Measurements from ENCODE around the gene ARSG.

Gene ARSG

GRCh38 chr17:68291836-68292688 lies 767 bp downstream of the ARSG start (continued):
- TF ChIP-seq ZNF239 (tag by site-specific recombination; IDR thresholded peaks at IDR 0.05) (no peak), KLF10 (tag by site-specific recombination; IDR thresholded peaks at IDR 0.05) (peak; percentile 46; the same call in 1 of the 2 replicates), ZNF501 (tag by site-specific recombination; IDR thresholded peaks at IDR 0.05) (no peak; the same call in none of the 2 replicates), ZSCAN23 (tag by site-specific recombination; IDR thresholded peaks at IDR 0.05) (no peak), KLF1 (tag by site-specific recombination; IDR thresholded peaks at IDR 0.05) (0 out of 2 replicates have a peak, but pooled peaks have one; percentile 44), YY2 (tag by site-specific recombination; IDR thresholded peaks at IDR 0.05) (no peak), ZBTB6 (tag by site-specific recombination; IDR thresholded peaks at IDR 0.05) (no peak), ZNF658 (tag by site-specific recombination; IDR thresholded peaks at IDR 0.05) (no peak), ZNF394 (tag by site-specific recombination; IDR thresholded peaks at IDR 0.05; ENCODE audit: borderline replicate concordance) (peak; percentile 46; the same call in 1 of the 2 replicates), ZNF324 (tag by site-specific recombination; IDR thresholded peaks at IDR 0.05) (peak; percentile 75; the same call in 1 of the 2 replicates), ZNF837 (tag by site-specific recombination; IDR thresholded peaks at IDR 0.05) (peak; percentile 94; the same call in 1 of the 2 replicates), ZNF155 (tag by site-specific recombination; IDR thresholded peaks at IDR 0.05) (no peak), ZNF777 (tag by site-specific recombination; IDR thresholded peaks at IDR 0.05; ENCODE audit: borderline replicate concordance) (peak; percentile 64; the same call in 1 of the 2 replicates), ZNF549 (tag by site-specific recombination; IDR thresholded peaks at IDR 0.05) (no peak), KLF7 (tag by site-specific recombination; IDR thresholded peaks at IDR 0.05; ENCODE audit: borderline replicate concordance) (0 out of 2 replicates have a peak, but pooled peaks have one; percentile 43), SCRT2 (tag by site-specific recombination; IDR thresholded peaks at IDR 0.05) (peak; percentile 94), ZNF624 (tag by site-specific recombination; IDR thresholded peaks at IDR 0.05) (0 out of 2 replicates have a peak, but pooled peaks have one; percentile 44), ZNF645 (tag by site-specific recombination; IDR thresholded peaks at IDR 0.05) (peak; percentile 73; the same call in 1 of the 2 replicates), ZBTB20 (tag by site-specific recombination; IDR thresholded peaks at IDR 0.05) (peak; percentile 95), GLIS2 (tag by site-specific recombination; IDR thresholded peaks at IDR 0.05) (peak; percentile 75), ZNF26 (tag by site-specific recombination; IDR thresholded peaks at IDR 0.05) (no peak), ZNF335 (tag by site-specific recombination; conservative IDR thresholded peaks at IDR 0.05) (peak; percentile 92), ZFP37 (tag by site-specific recombination; IDR thresholded peaks at IDR 0.05) (0 out of 2 replicates have a peak, but pooled peaks have one; percentile 36), ZNF157 (tag by site-specific recombination; IDR thresholded peaks at IDR 0.05) (no peak), SALL2 (tag by site-specific recombination; IDR thresholded peaks at IDR 0.05; ENCODE audit: borderline replicate concordance) (no peak), SP3 (tag by site-specific recombination; IDR thresholded peaks at IDR 0.05) (peak; percentile 45; the same call in 1 of the 2 replicates), ZNF174 (tag by site-specific recombination; IDR thresholded peaks at IDR 0.05) (no peak), ZNF404 (tag by site-specific recombination; IDR thresholded peaks at IDR 0.05) (no peak), ZEB2 (tag by site-specific recombination; IDR thresholded peaks at IDR 0.05) (peak; percentile 94)
- TF ChIP-seq, protein P1, sequence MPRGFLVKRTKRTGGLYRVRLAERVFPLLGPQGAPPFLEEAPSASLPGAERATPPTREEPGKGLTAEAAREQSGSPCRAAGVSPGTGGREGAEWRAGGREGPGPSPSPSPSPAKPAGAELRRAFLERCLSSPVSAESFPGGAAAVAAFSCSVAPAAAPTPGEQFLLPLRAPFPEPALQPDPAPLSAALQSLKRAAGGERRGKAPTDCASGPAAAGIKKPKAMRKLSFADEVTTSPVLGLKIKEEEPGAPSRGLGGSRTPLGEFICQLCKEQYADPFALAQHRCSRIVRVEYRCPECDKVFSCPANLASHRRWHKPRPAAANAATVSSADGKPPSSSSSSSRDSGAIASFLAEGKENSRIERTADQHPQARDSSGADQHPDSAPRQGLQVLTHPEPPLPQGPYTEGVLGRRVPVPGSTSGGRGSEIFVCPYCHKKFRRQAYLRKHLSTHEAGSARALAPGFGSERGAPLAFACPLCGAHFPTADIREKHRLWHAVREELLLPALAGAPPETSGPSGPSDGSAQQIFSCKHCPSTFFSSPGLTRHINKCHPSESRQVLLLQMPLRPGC (tag by site-specific recombination; IDR thresholded peaks at IDR 0.05) = peak; percentile 88
- TF ChIP-seq, protein P2, sequence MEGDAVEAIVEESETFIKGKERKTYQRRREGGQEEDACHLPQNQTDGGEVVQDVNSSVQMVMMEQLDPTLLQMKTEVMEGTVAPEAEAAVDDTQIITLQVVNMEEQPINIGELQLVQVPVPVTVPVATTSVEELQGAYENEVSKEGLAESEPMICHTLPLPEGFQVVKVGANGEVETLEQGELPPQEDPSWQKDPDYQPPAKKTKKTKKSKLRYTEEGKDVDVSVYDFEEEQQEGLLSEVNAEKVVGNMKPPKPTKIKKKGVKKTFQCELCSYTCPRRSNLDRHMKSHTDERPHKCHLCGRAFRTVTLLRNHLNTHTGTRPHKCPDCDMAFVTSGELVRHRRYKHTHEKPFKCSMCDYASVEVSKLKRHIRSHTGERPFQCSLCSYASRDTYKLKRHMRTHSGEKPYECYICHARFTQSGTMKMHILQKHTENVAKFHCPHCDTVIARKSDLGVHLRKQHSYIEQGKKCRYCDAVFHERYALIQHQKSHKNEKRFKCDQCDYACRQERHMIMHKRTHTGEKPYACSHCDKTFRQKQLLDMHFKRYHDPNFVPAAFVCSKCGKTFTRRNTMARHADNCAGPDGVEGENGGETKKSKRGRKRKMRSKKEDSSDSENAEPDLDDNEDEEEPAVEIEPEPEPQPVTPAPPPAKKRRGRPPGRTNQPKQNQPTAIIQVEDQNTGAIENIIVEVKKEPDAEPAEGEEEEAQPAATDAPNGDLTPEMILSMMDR (tag by site-specific recombination; IDR thresholded peaks at IDR 0.05) = peak; percentile 71
- TF ChIP-seq, protein P3, sequence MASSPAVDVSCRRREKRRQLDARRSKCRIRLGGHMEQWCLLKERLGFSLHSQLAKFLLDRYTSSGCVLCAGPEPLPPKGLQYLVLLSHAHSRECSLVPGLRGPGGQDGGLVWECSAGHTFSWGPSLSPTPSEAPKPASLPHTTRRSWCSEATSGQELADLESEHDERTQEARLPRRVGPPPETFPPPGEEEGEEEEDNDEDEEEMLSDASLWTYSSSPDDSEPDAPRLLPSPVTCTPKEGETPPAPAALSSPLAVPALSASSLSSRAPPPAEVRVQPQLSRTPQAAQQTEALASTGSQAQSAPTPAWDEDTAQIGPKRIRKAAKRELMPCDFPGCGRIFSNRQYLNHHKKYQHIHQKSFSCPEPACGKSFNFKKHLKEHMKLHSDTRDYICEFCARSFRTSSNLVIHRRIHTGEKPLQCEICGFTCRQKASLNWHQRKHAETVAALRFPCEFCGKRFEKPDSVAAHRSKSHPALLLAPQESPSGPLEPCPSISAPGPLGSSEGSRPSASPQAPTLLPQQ (tag by site-specific recombination; IDR thresholded peaks at IDR 0.05) = peak; percentile 97
